Activated CD8-positive, alpha-beta memory T cell treated with anti-CD3 and anti-CD28 coated beads for 36 hours (primary cell): ENCODE results near the gene DCTN1. TPM values are rescaled to one million over a fixed set of nuclear protein-coding genes. Genes with fewer than 3 reads are reported as not detected.

ENCODE experiments used
- total RNA-seq, 2 experiments: library from RNA; stranded (reverse); gene quantifications; one replicate each; pipeline ENCODE4 v1.2.3, GENCODE V29; 2021

DCTN1 gene
- total RNA-seq, 2 experiments from 2014 or later: 92.9 to 102 TPM

Other genes starting within 250 kb of the DCTN1 start
- 100 to 1,000 TPM; 133 to 143 TPM for gene BOLA3, start 232.4 kb downstream of the DCTN1 start, total RNA-seq
- 100 to 1,000 TPM; 157 to 164 TPM for gene MOB1A, start 201.4 kb downstream of the DCTN1 start, total RNA-seq
- 100 to 1,000 TPM; 463 to 467 TPM for gene MTHFD2, start 181.7 kb downstream of the DCTN1 start, total RNA-seq
- gene SLC4A5, start 36.9 kb downstream of the DCTN1 start, total RNA-seq: 1 to 10 TPM; 1.2 to 1.6 TPM
- gene C2orf81, start 41.3 kb upstream of the DCTN1 start, total RNA-seq: 1 to 10 TPM; 3.1 to 3.8 TPM
- gene WDR54, start 41.4 kb upstream of the DCTN1 start, total RNA-seq: 100 to 1,000 TPM; 101 to 102 TPM
- gene RTKN, start 61.6 kb upstream of the DCTN1 start, total RNA-seq: 1 to 10 TPM; 1.2 to 1.6 TPM
- 10 to 100 TPM; 40.4 to 41.1 TPM for gene INO80B, start 74.8 kb upstream of the DCTN1 start, total RNA-seq
- 10 to 100 TPM; 24.9 to 28.7 TPM for gene WBP1, start 78.1 kb upstream of the DCTN1 start, total RNA-seq
- 10 to 100 TPM; 82.6 to 83.9 TPM for gene MOGS, start 85.1 kb upstream of the DCTN1 start, total RNA-seq
- gene MRPL53, start 92.4 kb upstream of the DCTN1 start, total RNA-seq: 100 to 1,000 TPM; 116 to 120 TPM
- 10 to 100 TPM; 18.9 to 20.2 TPM for gene CCDC142, start 102.7 kb upstream of the DCTN1 start, total RNA-seq
- 10 to 100 TPM; 22.9 to 23.5 TPM for gene TTC31, start 102.8 kb upstream of the DCTN1 start, total RNA-seq
- gene LBX2, start 119.3 kb upstream of the DCTN1 start, total RNA-seq: under 1 TPM; 0.36 to 0.51 TPM
- gene PCGF1, start 127.4 kb upstream of the DCTN1 start, total RNA-seq: 10 to 100 TPM; 23.8 to 26.1 TPM
- under 1 TPM; 0.25 TPM for gene TLX2, start 134.1 kb upstream of the DCTN1 start, total RNA-seq
- gene DQX1, start 145.9 kb upstream of the DCTN1 start, total RNA-seq: under 1 TPM; 0.75 to 0.91 TPM
- gene AUP1, start 149.4 kb upstream of the DCTN1 start, total RNA-seq: 100 to 1,000 TPM; 200 to 208 TPM
- gene HTRA2, start 149.6 kb upstream of the DCTN1 start, total RNA-seq: 10 to 100 TPM; 77.0 to 79.0 TPM
- 1 to 10 TPM; 1.4 to 1.6 TPM for gene LOXL3, start 173.6 kb upstream of the DCTN1 start, total RNA-seq
- 10 to 100 TPM; 22.5 to 22.7 TPM for gene DOK1, start 174.4 kb upstream of the DCTN1 start, total RNA-seq